Measurements from ENCODE around the gene ASTN2.

The ASTN2 gene

DNA sequence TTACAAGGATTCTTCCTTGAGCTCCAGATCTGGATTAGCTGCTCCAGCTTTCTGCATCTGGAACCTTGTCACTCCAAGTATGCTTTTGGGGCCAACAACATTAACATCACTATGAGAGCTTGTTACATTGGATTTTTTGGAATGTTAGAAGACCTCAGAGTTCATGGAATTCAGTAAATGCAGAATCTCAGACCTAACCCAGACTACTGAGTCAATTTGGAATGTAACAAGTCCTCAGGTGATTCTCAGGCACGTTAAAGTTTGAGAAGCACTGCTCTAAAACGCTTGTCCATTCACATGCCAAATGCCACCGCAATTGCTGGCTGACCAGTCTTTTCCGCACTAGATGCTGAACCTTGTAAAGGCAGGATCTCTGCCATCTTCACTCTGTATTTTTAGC lies 979.2 kb downstream of the ASTN2 start:
- no peak overlapping the region for H3K9ac ChIP-seq (ENCODE audit: low read length)
- no peak overlapping the region for H3K27ac ChIP-seq (ENCODE audit: low read depth, low read length)
- no peaks in the 10 kb centered on the region for H3K4me1 ChIP-seq (ENCODE audit: control insufficient read depth, insufficient read depth, low read length)
- peaks cover 2% of the 10 kb centered on the region for H3K36me3 ChIP-seq (ENCODE audit: control insufficient read depth, insufficient read depth, low read length)
- H3K4me3 ChIP-seq (ENCODE audit: low read length), result no peak overlapping the region
- H3K27me3 ChIP-seq (ENCODE audit: control insufficient read depth, insufficient read depth, low read length), result no peaks in the 10 kb centered on the region

DNA sequence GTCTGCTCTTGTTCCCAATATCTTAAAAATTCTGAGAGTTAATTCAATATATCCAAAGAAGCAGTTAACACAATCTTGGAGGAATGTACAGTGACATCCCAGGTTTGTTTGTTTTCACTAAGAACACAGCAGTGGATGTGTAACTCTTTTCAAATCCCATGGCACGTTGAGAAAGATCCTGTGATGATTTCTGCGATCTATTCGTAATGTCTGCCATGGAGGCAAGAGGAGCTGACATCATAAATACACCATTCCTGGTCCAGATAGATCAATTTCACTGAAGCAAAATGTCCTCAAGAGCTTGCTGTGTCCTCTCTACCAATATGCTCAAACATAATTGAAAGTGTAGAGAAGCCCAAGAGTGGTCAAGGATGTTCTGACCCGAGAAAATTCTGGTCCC lies 980.5 kb downstream of the ASTN2 start:
- no peak overlapping the region for H3K27ac ChIP-seq (ENCODE audit: low read depth, low read length)
- no peak overlapping the region for H3K9ac ChIP-seq (ENCODE audit: low read length)
- H3K4me1 ChIP-seq (ENCODE audit: control insufficient read depth, insufficient read depth, low read length), result no peaks in the 10 kb centered on the region
- H3K36me3 ChIP-seq (ENCODE audit: control insufficient read depth, insufficient read depth, low read length), result no peaks in the 10 kb centered on the region
- H3K4me3 ChIP-seq (ENCODE audit: low read length), result no peak overlapping the region
- no peaks in the 10 kb centered on the region for H3K27me3 ChIP-seq (ENCODE audit: control insufficient read depth, insufficient read depth, low read length)

- no peaks in the 10 kb centered on the region for H3K4me1 ChIP-seq (ENCODE audit: control insufficient read depth, insufficient read depth, low read length)
- no peaks in the 10 kb centered on the region for H3K36me3 ChIP-seq (ENCODE audit: control insufficient read depth, insufficient read depth, low read length)
- H3K9ac ChIP-seq (ENCODE audit: low read length), result no peak overlapping the region
- no peak overlapping the region for H3K4me3 ChIP-seq (ENCODE audit: low read length)
- no peaks in the 10 kb centered on the region for H3K27me3 ChIP-seq (ENCODE audit: control insufficient read depth, insufficient read depth, low read length)
- no peak overlapping the region for H3K27ac ChIP-seq (ENCODE audit: low read depth, low read length)
Observed at GRCh38 chr9:116432051-116432450, 982.8 kb downstream of the ASTN2 start.

GRCh38 chr9:116430849-116431248 lies 984.0 kb downstream of the ASTN2 start:
- Histone ChIP-seq H3K4me3 (ENCODE audit: low read length) (no peak overlapping the region), H3K9ac (ENCODE audit: low read length) (no peak overlapping the region), H3K36me3 (ENCODE audit: control insufficient read depth, insufficient read depth, low read length) (no peaks in the 10 kb centered on the region), H3K27me3 (ENCODE audit: control insufficient read depth, insufficient read depth, low read length) (no peaks in the 10 kb centered on the region), H3K4me1 (ENCODE audit: control insufficient read depth, insufficient read depth, low read length) (no peaks in the 10 kb centered on the region), H3K27ac (ENCODE audit: low read depth, low read length) (no peak overlapping the region)

DNA sequence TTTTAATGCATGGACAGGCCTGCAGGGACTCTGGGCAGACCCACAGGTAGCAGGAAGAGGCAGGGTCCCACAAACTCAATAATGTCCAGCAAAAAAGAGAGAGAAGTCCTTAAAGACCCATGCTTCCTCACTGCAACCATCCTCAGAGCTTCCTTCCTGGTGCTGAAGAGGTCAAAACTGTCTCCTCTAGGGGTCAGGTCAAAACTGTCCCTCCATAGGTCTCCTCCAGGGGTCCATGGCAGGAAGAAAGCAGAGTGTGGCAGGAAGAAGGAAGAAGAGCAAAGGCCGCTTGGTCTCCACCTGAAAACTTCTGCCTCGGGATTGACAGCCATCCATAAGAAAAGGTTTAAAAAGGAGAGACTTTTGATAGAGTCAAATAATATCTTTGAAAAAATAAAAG lies 989.6 kb downstream of the ASTN2 start:
- no peaks in the 10 kb centered on the region for H3K4me1 ChIP-seq (ENCODE audit: control insufficient read depth, insufficient read depth, low read length)
- H3K9ac ChIP-seq (ENCODE audit: low read length), result no peak overlapping the region
- H3K36me3 ChIP-seq (ENCODE audit: control insufficient read depth, insufficient read depth, low read length), result no peaks in the 10 kb centered on the region
- no peak overlapping the region for H3K27ac ChIP-seq (ENCODE audit: low read depth, low read length)
- no peaks in the 10 kb centered on the region for H3K27me3 ChIP-seq (ENCODE audit: control insufficient read depth, insufficient read depth, low read length)
- H3K4me3 ChIP-seq (ENCODE audit: low read length), result no peak overlapping the region

DNA sequence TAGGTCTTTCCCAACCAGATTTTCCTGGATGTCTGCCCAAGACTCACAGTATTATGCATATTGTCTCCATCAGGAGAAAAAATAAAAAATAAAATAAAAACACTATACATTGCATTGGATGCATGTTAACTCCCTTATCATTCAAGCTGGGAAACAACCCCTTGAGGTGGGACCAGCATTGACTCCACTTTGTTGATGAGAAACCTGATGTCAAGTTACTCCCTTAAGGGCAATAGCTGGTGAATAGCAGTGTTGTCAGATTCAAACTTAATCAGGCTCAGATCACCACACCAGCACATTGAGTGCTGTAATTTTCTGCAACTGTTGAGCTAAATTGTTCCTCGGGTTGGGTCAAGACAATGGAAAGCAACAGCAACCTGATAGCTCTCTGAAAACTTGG lies 991.7 kb downstream of the ASTN2 start:
- no peaks in the 10 kb centered on the region for H3K4me1 ChIP-seq (ENCODE audit: control insufficient read depth, insufficient read depth, low read length)
- H3K4me3 ChIP-seq (ENCODE audit: low read length), result no peak overlapping the region
- no peak overlapping the region for H3K27ac ChIP-seq (ENCODE audit: low read depth, low read length)
- H3K9ac ChIP-seq (ENCODE audit: low read length), result no peak overlapping the region
- no peaks in the 10 kb centered on the region for H3K36me3 ChIP-seq (ENCODE audit: control insufficient read depth, insufficient read depth, low read length)
- H3K27me3 ChIP-seq (ENCODE audit: control insufficient read depth, insufficient read depth, low read length), result no peaks in the 10 kb centered on the region

- Histone ChIP-seq H3K9ac (ENCODE audit: low read length) (no peak overlapping the region), H3K4me1 (ENCODE audit: control insufficient read depth, insufficient read depth, low read length) (no peaks in the 10 kb centered on the region), H3K4me3 (ENCODE audit: low read length) (no peak overlapping the region), H3K36me3 (ENCODE audit: control insufficient read depth, insufficient read depth, low read length) (no peaks in the 10 kb centered on the region), H3K27ac (ENCODE audit: low read depth, low read length) (no peak overlapping the region), H3K27me3 (ENCODE audit: control insufficient read depth, insufficient read depth, low read length) (no peaks in the 10 kb centered on the region)
Observed at GRCh38 chr9:116422119-116422979, 992.5 kb downstream of the ASTN2 start.

DNA sequence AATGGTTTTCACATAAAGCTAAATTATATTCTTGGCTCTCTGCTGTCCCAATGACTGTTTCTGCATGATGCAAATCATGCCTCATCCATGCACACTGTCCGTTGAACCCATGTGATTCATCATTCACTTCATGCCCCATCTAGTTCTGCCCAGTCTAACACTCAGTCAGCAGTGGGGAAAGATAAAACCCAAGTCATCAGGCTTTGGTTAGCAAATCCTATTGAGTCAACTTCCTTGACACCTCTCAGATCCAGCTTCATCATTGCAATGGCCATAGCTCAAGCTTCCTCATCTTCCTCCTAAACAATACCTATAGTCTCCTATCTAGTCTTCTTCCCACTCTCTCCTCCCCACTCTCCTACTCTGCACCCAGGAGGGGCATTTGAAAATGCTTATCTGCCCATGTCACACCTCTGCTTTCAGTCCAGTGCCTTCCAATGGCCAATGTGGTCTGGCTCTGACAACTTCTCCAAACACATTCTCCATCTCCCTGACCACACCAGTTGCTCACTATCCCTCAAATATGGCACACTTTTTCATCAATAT lies 993.8 kb downstream of the ASTN2 start:
- Histone ChIP-seq H3K27ac (ENCODE audit: low read depth, low read length) (no peak overlapping the region), H3K9ac (ENCODE audit: low read length) (no peak overlapping the region), H3K4me3 (ENCODE audit: low read length) (no peak overlapping the region), H3K4me1 (ENCODE audit: control insufficient read depth, insufficient read depth, low read length) (no peaks in the 10 kb centered on the region), H3K36me3 (ENCODE audit: control insufficient read depth, insufficient read depth, low read length) (no peaks in the 10 kb centered on the region), H3K27me3 (ENCODE audit: control insufficient read depth, insufficient read depth, low read length) (no peaks in the 10 kb centered on the region)

- H3K4me3 ChIP-seq (ENCODE audit: low read length), result no peak overlapping the region
- H3K36me3 ChIP-seq (ENCODE audit: control insufficient read depth, insufficient read depth, low read length), result no peaks in the 10 kb centered on the region
- H3K9ac ChIP-seq (ENCODE audit: low read length), result no peak overlapping the region
- H3K27ac ChIP-seq (ENCODE audit: low read depth, low read length), result no peak overlapping the region
- no peaks in the 10 kb centered on the region for H3K27me3 ChIP-seq (ENCODE audit: control insufficient read depth, insufficient read depth, low read length)
- H3K4me1 ChIP-seq (ENCODE audit: control insufficient read depth, insufficient read depth, low read length), result no peaks in the 10 kb centered on the region
Observed at GRCh38 chr9:116419181-116419580, 995.7 kb downstream of the ASTN2 start.

DNA sequence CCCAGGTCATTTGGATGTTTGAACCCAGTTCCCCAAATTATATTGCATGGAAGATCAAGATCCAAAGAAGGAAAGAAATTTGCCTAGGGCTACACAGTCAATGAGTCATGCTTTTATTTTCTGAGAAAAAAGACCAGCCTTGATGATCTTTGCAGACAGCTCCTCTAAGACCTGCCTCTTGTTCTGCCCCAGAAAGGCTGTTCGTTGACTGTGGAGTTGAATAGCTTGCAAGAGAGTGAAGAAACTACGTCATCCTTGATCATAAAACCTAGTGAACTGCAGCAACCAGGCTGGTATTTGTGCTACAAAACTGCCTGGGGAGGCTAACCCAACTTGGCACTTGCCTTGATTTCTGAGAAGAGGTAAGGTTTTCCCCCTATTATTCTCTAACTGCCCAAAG lies 997.4 kb downstream of the ASTN2 start:
- Histone ChIP-seq H3K27ac (ENCODE audit: low read depth, low read length) (no peak overlapping the region), H3K27me3 (ENCODE audit: control insufficient read depth, insufficient read depth, low read length) (no peaks in the 10 kb centered on the region), H3K36me3 (ENCODE audit: control insufficient read depth, insufficient read depth, low read length) (no peaks in the 10 kb centered on the region), H3K4me3 (ENCODE audit: low read length) (no peak overlapping the region), H3K4me1 (ENCODE audit: control insufficient read depth, insufficient read depth, low read length) (no peaks in the 10 kb centered on the region), H3K9ac (ENCODE audit: low read length) (no peak overlapping the region)

DNA sequence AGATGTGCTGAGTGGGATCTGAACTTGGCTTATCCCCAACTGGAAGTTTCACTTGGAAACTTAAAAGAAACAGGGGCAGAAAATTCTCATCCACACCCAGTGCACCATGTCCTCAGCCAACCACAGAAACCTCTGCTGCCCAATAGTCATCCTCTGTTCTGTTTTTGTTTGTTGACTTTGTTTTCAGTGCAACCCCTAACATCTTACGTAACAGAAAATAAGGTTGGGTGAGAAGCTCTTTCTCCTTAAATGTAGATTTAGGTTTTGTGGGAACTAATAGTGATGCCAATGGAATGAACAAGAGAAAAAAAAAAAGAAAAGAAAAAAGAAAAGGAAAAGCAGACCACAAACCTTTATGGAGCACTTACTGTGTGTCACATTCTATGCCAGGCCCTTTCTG lies 998.4 kb downstream of the ASTN2 start:
- Histone ChIP-seq H3K9ac (ENCODE audit: low read length) (no peak overlapping the region), H3K27ac (ENCODE audit: low read depth, low read length) (no peak overlapping the region), H3K4me3 (ENCODE audit: low read length) (no peak overlapping the region), H3K4me1 (ENCODE audit: control insufficient read depth, insufficient read depth, low read length) (no peaks in the 10 kb centered on the region), H3K36me3 (ENCODE audit: control insufficient read depth, insufficient read depth, low read length) (no peaks in the 10 kb centered on the region), H3K27me3 (ENCODE audit: control insufficient read depth, insufficient read depth, low read length) (no peaks in the 10 kb centered on the region)

DNA sequence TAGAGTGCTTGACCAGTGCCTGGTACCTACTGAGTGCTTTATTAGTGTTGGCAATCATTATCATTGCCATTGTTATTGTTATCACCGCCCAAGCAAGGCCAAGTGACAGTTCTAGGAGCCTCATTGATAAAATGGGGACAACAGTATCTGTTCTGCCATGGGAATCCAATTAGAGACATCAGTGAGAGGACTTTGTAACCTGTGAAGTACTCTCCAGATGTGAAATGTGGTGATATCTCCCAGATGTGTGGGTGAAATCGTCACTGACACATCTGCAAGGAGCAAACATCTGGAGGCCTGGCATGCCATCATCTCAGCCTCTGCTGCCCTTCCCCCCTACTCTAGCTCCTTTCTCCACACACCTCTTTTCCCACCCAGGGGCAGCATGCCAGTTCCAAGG lies 1000.5 kb downstream of the ASTN2 start:
- Histone ChIP-seq H3K4me3 (ENCODE audit: low read length) (no peak overlapping the region), H3K4me1 (ENCODE audit: control insufficient read depth, insufficient read depth, low read length) (no peaks in the 10 kb centered on the region), H3K27ac (ENCODE audit: low read depth, low read length) (no peak overlapping the region), H3K9ac (ENCODE audit: low read length) (no peak overlapping the region), H3K36me3 (ENCODE audit: control insufficient read depth, insufficient read depth, low read length) (no peaks in the 10 kb centered on the region), H3K27me3 (ENCODE audit: control insufficient read depth, insufficient read depth, low read length) (no peaks in the 10 kb centered on the region)

- no peak overlapping the region for H3K4me3 ChIP-seq (ENCODE audit: low read length)
- no peak overlapping the region for H3K27ac ChIP-seq (ENCODE audit: low read depth, low read length)
- H3K27me3 ChIP-seq (ENCODE audit: control insufficient read depth, insufficient read depth, low read length), result no peaks in the 10 kb centered on the region
- H3K36me3 ChIP-seq (ENCODE audit: control insufficient read depth, insufficient read depth, low read length), result no peaks in the 10 kb centered on the region
- H3K9ac ChIP-seq (ENCODE audit: low read length), result no peak overlapping the region
- no peaks in the 10 kb centered on the region for H3K4me1 ChIP-seq (ENCODE audit: control insufficient read depth, insufficient read depth, low read length)
Observed at GRCh38 chr9:116411506-116411905, 1003.4 kb downstream of the ASTN2 start.
